ENCODE data around the gene IKBKG. TPM values are rescaled to one million over a fixed set of nuclear protein-coding genes. Genes with fewer than 3 reads are reported as not detected.

The IKBKG gene
- 15.5 and 17.6 TPM in 2 replicates for total RNA-seq

GRCh38 chrX:154547245-154548027, at the start of gene IKBKG:
Gene IKBKG (plus strand): TSS chrX:154547620. CDS start chrX:154552003, 4,383 bp downstream.

GRCh38 chrX:154515966-154516655, 31.3 kb upstream of the IKBKG start, which contains the start of gene FAM3A:
Gene FAM3A (minus strand): TSS chrX:154516232. CDS start chrX:154515772, 460 bp downstream.

GRCh38 chrX:154546354-154547244, 821 bp upstream of the IKBKG start, which contains the start of gene G6PD:
Gene G6PD (minus strand): TSS chrX:154546846. CDS start chrX:154546155, 691 bp downstream.

GRCh38 chrX:154584585-154585183, 37.3 kb downstream of the IKBKG start, which contains the start of gene CTAG1A:
Gene CTAG1A (plus strand): TSS chrX:154585133. CDS start chrX:154585207, 74 bp downstream.

Other genes with a start within 250 kb of the IKBKG start
- gene FLNA, start 173.0 kb upstream of the IKBKG start, total RNA-seq = 2,491 and 2,888 TPM in 2 replicates
- 53.0 and 59.8 TPM in 2 replicates for gene EMD, start 168.3 kb upstream of the IKBKG start, total RNA-seq
- gene RPL10, start 149.2 kb upstream of the IKBKG start, total RNA-seq = 5,163 and 5,241 TPM in 2 replicates
- gene DNASE1L1, start 138.4 kb upstream of the IKBKG start, total RNA-seq = 32.3 and 68.7 TPM in 2 replicates
- gene TAFAZZIN, start 136.1 kb upstream of the IKBKG start, total RNA-seq = 23.5 and 31.4 TPM in 2 replicates
- 45.0 and 81.4 TPM in 2 replicates for gene ATP6AP1, start 118.9 kb upstream of the IKBKG start, total RNA-seq
- 74.0 and 80.7 TPM in 2 replicates for gene GDI1, start 110.5 kb upstream of the IKBKG start, total RNA-seq
- 34.7 and 46.1 TPM in 2 replicates for gene FAM50A, start 103.5 kb upstream of the IKBKG start, total RNA-seq
- gene PLXNA3, start 89.3 kb upstream of the IKBKG start, total RNA-seq = 19.6 and 26.1 TPM in 2 replicates
- gene LAGE3, start 68.3 kb upstream of the IKBKG start, total RNA-seq = 18.4 and 23.7 TPM in 2 replicates
- gene UBL4A, start 61.0 kb upstream of the IKBKG start, total RNA-seq = 49.4 and 62.1 TPM in 2 replicates
- gene SLC10A3, start 57.0 kb upstream of the IKBKG start, total RNA-seq = 25.7 and 33.6 TPM in 2 replicates
- 28.8 and 51.0 TPM in 2 replicates for gene FAM3A, start 31.4 kb upstream of the IKBKG start, total RNA-seq
- 70.2 and 95.5 TPM in 2 replicates for gene G6PD, start 774 bp upstream of the IKBKG start, total RNA-seq
- gene CTAG1A, start 37.5 kb downstream of the IKBKG start, total RNA-seq = not detected in 2 replicates
- not detected in 2 replicates for gene CTAG1B, start 71.7 kb downstream of the IKBKG start, total RNA-seq
- gene CTAG2, start 106.0 kb downstream of the IKBKG start, total RNA-seq = 2.8 TPM in 1 of 2 replicates, not detected in the other
- gene GAB3, start 203.5 kb downstream of the IKBKG start, total RNA-seq = 0.38 and 1.1 TPM in 2 replicates
- gene DKC1, start 215.2 kb downstream of the IKBKG start, total RNA-seq = 14.8 and 50.4 TPM in 2 replicates

Data from mesangial cell (primary cell).